PFSK-1 (cell line): ENCODE measurements around the gene PGLYRP4.

Experiments
- REST ChIP-seq, 2 experiments: IDR thresholded peaks; 2 replicates each; pipeline versions ENCODE4 v1.6.1 to v1.8.0; 2011 to 2012; ENCODE audit warnings: low read depth in 2 of 2, low read length in 2 of 2, control low read depth in 1 of 2, inconsistent platforms in 1 of 2, mild to moderate bottlenecking in 1 of 2, moderate library complexity in 1 of 2; ENCODE audit not compliant: insufficient read depth in 1 of 2
- SIN3A ChIP-seq: IDR thresholded peaks from 2 replicates; pipeline ENCODE4 v1.6.1; 2012; ENCODE audit warnings: mild to moderate bottlenecking, low read length, moderate library complexity, borderline replicate concordance; ENCODE audit not compliant: insufficient read depth
- TAF1 ChIP-seq: IDR thresholded peaks from 2 replicates; pipeline ENCODE4 v1.6.1; 2012; ENCODE audit warnings: low read length, control low read depth, borderline replicate concordance; ENCODE audit not compliant: insufficient read depth

DNA sequence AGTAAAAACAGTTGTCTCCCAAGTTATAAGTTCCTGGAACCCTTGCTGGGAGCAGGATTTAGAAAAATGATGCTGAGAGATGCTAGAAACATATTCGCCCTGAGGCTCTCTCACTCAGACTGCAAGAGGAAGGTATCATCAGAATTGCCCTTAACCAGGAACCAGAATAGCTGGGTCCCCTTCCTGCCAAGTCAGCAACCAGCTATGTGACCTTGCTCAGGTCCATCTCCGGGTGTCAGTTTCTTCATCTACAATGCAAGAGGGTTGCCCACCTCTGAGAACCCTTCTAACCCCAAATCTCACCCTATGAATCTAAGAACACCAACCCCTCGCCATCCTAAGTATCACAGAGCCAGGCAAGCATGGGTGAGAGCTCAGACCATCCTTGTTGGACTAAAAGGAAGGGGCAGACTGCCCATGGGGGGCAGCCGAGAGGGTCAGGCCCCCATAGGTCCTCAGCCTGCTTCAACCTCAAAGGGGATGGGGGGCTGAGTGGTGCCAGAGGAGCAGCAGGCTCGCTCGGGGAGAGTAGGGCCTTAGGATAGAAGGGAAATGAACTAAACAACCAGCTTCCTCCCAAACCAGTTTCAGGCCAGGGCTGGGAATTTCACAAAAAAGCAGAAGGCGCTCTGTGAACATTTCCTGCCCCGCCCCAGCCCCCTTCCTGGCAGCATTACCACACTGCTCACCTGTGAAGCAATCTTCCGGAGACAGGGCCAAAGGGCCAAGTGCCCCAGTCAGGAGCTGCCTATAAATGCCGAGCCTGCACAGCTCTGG, 8.6 kb upstream of the PGLYRP4 start:
- TF ChIP-seq TAF1, result no peak
- TF ChIP-seq SIN3A, result no peak
- no peak for TF ChIP-seq REST (IDR thresholded peaks at IDR 0.05; ENCODE audit: insufficient read depth in 1 of 2, low read depth in 2 of 2, low read length in 2 of 2)
